GM06990 (cell line): ENCODE measurements around the gene GABBR2.

Experiments used
- DNase-seq: peaks from one replicate; pipeline ENCODE4 v3.0.0-alpha.2; 2011; ENCODE audit not compliant: insufficient read length; ENCODE audit errors: extremely low read depth
- H3K27me3 ChIP-seq: replicated peaks from 2 replicates; pipeline ENCODE4 v1.6.0; 2011; ENCODE audit warnings: low read length; ENCODE audit not compliant: control insufficient read depth, insufficient read depth
- H3K36me3 ChIP-seq: 2 replicates; pipeline ENCODE4 v1.5.1; 2011; ENCODE audit warnings: low read length; ENCODE audit not compliant: control insufficient read depth, insufficient read depth
- H3K4me3 ChIP-seq: replicated peaks from 2 replicates; pipeline ENCODE4 v1.5.1; 2011; ENCODE audit warnings: low read depth, mild to moderate bottlenecking, control low read depth, low read length
- CTCF ChIP-seq: IDR thresholded peaks from 2 replicates; pipeline ENCODE4 v1.5.1; 2011; ENCODE audit warnings: low read length, control low read depth, mild to moderate bottlenecking, inconsistent platforms; ENCODE audit not compliant: insufficient read depth, poor library complexity, severe bottlenecking

Gene GABBR2

GRCh38 chr9:98641695-98642094 is 67.0 kb downstream of the GABBR2 start:
- TF ChIP-seq CTCF: no peak
- Histone ChIP-seq H3K4me3 (no peak overlapping the region), H3K36me3 (no peaks in the 10 kb centered on the region), H3K27me3 (peaks cover 2% of the 10 kb centered on the region)
- DNase-seq: no peak

GRCh38 chr9:98640394-98640793 is 68.3 kb downstream of the GABBR2 start:
- Histone ChIP-seq H3K4me3 (no peak overlapping the region), H3K36me3 (no peaks in the 10 kb centered on the region), H3K27me3 (peaks cover 2% of the 10 kb centered on the region)
- no peak for DNase-seq
- TF ChIP-seq CTCF: no peak

- H3K36me3 ChIP-seq: no peaks in the 10 kb centered on the region
- no peak overlapping the region for H3K4me3 ChIP-seq
- no peak for TF ChIP-seq CTCF
- DNase-seq: no peak
- no peaks in the 10 kb centered on the region; the same call in none of the 2 replicates for H3K27me3 ChIP-seq
Measured at GRCh38 chr9:98639133-98639532, 69.6 kb downstream of the GABBR2 start.

GRCh38 chr9:98637381-98637780 is 71.4 kb downstream of the GABBR2 start:
- DNase-seq: no peak
- TF ChIP-seq CTCF: no peak

GRCh38 chr9:98635374-98635773 is 73.4 kb downstream of the GABBR2 start:
- H3K4me3 ChIP-seq: no peak overlapping the region
- no peak for DNase-seq
- TF ChIP-seq CTCF: no peak
- no peaks in the 10 kb centered on the region; the same call in 1 of the 2 replicates for H3K27me3 ChIP-seq
- H3K36me3 ChIP-seq: no peaks in the 10 kb centered on the region

More at GRCh38 chr9:98637381-98637780, 71.4 kb downstream of the GABBR2 start:
- no peaks in the 10 kb centered on the region for H3K36me3 ChIP-seq
- H3K27me3 ChIP-seq: no peaks in the 10 kb centered on the region; the same call in 1 of the 2 replicates
- no peak overlapping the region for H3K4me3 ChIP-seq
